GM10248 (cell line): Measurements from ENCODE around the gene MAP3K21.

Experiments
- CTCF ChIA-PET: fragments of 300-600 bp; sonication (Branson Sonifier 250); formaldehyde crosslinking; extraction: SDS; loops from one replicate; lab custom pipeline; 2021; ENCODE audit warnings: antibody characterized with exemption; lab: Yijun Ruan, JAX
- POLR2A ChIA-PET: fragments of 350-650 bp; sonication (Branson Sonifier 250); formaldehyde crosslinking; extraction: SDS; loops from one replicate; lab custom pipeline; 2020; ENCODE audit warnings: antibody characterized with exemption; lab: Yijun Ruan, JAX
- DNase-seq: peaks from one replicate; pipeline ENCODE4 v3.0.0; 2012; ENCODE audit errors: extremely low spot score
- TF ChIP-seq, protein P1 (sequence below): IDR thresholded peaks from 2 replicates; pipeline ENCODE4 v1.5.1; 2012; ENCODE audit warnings: mild to moderate bottlenecking, low read depth; ENCODE audit errors: extremely low read depth, missing control alignments, control extremely low read depth

The MAP3K21 gene

GRCh38 chr1:233340031-233340555, 12.6 kb downstream of the MAP3K21 start:
- ChIA-PET CTCF (interaction anchor here (0.8 to 0.9 kb wide), 2 partner anchors 12 to 35 kb away, joined by 3 read pairs; no protein-coding TSS in a partner anchor), POLR2A (no interaction called here)
- no peak for DNase-seq
- TF ChIP-seq, protein P1, sequence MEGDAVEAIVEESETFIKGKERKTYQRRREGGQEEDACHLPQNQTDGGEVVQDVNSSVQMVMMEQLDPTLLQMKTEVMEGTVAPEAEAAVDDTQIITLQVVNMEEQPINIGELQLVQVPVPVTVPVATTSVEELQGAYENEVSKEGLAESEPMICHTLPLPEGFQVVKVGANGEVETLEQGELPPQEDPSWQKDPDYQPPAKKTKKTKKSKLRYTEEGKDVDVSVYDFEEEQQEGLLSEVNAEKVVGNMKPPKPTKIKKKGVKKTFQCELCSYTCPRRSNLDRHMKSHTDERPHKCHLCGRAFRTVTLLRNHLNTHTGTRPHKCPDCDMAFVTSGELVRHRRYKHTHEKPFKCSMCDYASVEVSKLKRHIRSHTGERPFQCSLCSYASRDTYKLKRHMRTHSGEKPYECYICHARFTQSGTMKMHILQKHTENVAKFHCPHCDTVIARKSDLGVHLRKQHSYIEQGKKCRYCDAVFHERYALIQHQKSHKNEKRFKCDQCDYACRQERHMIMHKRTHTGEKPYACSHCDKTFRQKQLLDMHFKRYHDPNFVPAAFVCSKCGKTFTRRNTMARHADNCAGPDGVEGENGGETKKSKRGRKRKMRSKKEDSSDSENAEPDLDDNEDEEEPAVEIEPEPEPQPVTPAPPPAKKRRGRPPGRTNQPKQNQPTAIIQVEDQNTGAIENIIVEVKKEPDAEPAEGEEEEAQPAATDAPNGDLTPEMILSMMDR: no peak

- POLR2A ChIA-PET: no interaction called here
- CTCF ChIA-PET: interaction anchor here (1.4 kb wide), 1 partner anchor 11 kb away, joined by 5 read pairs; no protein-coding TSS in a partner anchor
These were observed 13.5 kb downstream of the MAP3K21 start for GRCh38 chr1:233340966-233341516.

DNA sequence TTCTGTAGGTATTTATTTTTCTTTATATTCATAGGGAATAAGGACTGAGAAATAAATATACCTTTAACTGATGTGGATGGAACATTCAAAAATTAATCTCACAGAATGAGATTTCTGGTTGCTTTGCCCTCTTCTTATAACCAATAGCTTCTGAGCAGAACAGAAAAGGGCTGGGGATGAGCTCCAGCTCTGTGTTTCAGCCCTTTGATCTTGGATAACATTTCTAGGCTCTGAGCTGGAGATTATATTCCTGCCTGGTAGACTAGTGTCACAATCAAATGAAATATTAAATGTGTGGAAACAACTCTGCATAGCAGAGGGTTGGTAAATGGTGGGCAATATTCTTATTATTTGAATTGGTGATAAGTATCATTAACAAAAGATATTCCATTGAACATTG, 14.6 kb downstream of the MAP3K21 start:
- CTCF ChIA-PET: interaction anchor here (1.4 kb wide), 1 partner anchor 10 kb away, joined by 5 read pairs; no protein-coding TSS in a partner anchor
- no peak for DNase-seq
- TF ChIP-seq, protein P1: no peak
- POLR2A ChIA-PET: no interaction called here

More at GRCh38 chr1:233340966-233341516, 13.5 kb downstream of the MAP3K21 start:
- no peak for DNase-seq
- TF ChIP-seq, protein P1: no peak

DNA sequence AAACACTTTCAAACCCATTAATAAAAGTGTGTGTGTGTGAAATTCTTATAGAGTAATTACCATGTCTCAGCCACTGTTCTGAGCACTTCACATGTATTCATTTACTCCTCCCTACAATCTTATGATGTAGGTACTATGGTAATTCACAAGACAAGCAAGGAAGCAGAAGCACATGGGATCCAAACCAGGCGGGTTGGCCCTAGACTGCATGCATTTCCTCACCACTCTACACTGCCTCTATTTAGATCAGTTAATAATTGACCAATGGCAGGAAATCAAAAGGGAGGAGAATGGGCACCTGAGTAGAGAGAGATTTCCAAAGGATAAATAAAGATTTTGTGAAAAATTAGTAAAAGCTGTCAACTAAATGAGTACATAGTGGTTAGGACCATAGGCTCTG, 15.7 kb downstream of the MAP3K21 start:
- DNase-seq: no peak
- ChIA-PET POLR2A (no interaction called here), CTCF (no interaction called here)
- TF ChIP-seq, protein P1: no peak

GRCh38 chr1:233347338-233347737, 19.8 kb downstream of the MAP3K21 start:
- ChIA-PET POLR2A (no interaction called here), CTCF (interaction anchor here (0.7 to 1.0 kb wide), 2 partner anchors 11 to 19 kb away, joined by 3 read pairs; no protein-coding TSS in a partner anchor)
- no peak for DNase-seq
- TF ChIP-seq, protein P1: no peak

- ChIA-PET POLR2A (no interaction called here), CTCF (interaction anchor here (1.6 kb wide), 1 partner anchor 17 kb away, joined by 4 read pairs; no protein-coding TSS in a partner anchor)
- no peak for DNase-seq
- TF ChIP-seq, protein P1: no peak
These were observed 21.6 kb downstream of the MAP3K21 start for GRCh38 chr1:233349137-233349536.
